Fibroblast of lung (primary cell): ENCODE measurements around the gene DVL1. TPM values are rescaled to one million over a fixed set of nuclear protein-coding genes. Genes with fewer than 3 reads are reported as not detected.

ENCODE experiments used
- DNase-seq, 2 donors: peaks; one replicate each; pipeline versions ENCODE4 v3.0.0 to v3.0.0-alpha.2; 2010; ENCODE audit warnings: low read depth in 2 of 2
- H2AFZ ChIP-seq: 2 replicates; pipeline ENCODE4 v1.5.1; 2012; ENCODE audit warnings: low read length, control low read depth, inconsistent platforms
- H3K27ac ChIP-seq: 2 replicates; pipeline ENCODE4 v1.5.1; 2011; ENCODE audit warnings: low read length, control low read depth; ENCODE audit not compliant: insufficient read depth
- H3K27me3 ChIP-seq: 2 replicates; pipeline ENCODE4 v1.5.1; 2011; ENCODE audit warnings: mild to moderate bottlenecking, low read length; ENCODE audit not compliant: control insufficient read depth, insufficient read depth
- H3K36me3 ChIP-seq: 2 replicates; pipeline ENCODE4 v1.5.1; 2011; ENCODE audit warnings: low read length; ENCODE audit not compliant: control insufficient read depth, insufficient read depth
- H3K4me1 ChIP-seq: 2 replicates; pipeline ENCODE4 v1.5.1; 2011; ENCODE audit warnings: low read length; ENCODE audit not compliant: control insufficient read depth, insufficient read depth; ENCODE audit errors: extremely low read depth
- H3K4me2 ChIP-seq: 2 replicates; pipeline ENCODE4 v1.5.1; 2011; ENCODE audit warnings: low read length, control low read depth; ENCODE audit not compliant: insufficient read depth; ENCODE audit errors: extremely low read depth
- H3K4me3 ChIP-seq, 4 experiments: fragments of 200-600 bp in 1 of 4; sonication (generic) in 1 of 4; replicated peaks in 1 of 4; 2 replicates each; pipeline ENCODE4 v1.5.1; 2011 to 2016; ENCODE audit warnings: low read length in 4 of 4, low read depth in 3 of 4, mild to moderate bottlenecking in 3 of 4, control low read depth in 2 of 4, inconsistent platforms in 1 of 4, mixed read lengths in 1 of 4; ENCODE audit not compliant: insufficient read depth in 1 of 4; ENCODE audit errors: control extremely low read depth in 1 of 4
- H3K79me2 ChIP-seq: 2 replicates; pipeline ENCODE4 v1.5.1; 2012; ENCODE audit warnings: mild to moderate bottlenecking, low read length, inconsistent platforms; ENCODE audit not compliant: control insufficient read depth, insufficient read depth
- H3K9ac ChIP-seq: 2 replicates; pipeline ENCODE4 v1.5.1; 2011; ENCODE audit warnings: mild to moderate bottlenecking, low read length, control low read depth; ENCODE audit not compliant: insufficient read depth
- H3K9me3 ChIP-seq: 2 replicates; pipeline ENCODE4 v1.5.1; 2012; ENCODE audit warnings: low read depth, low read length; ENCODE audit not compliant: control insufficient read depth, insufficient read depth
- H4K20me1 ChIP-seq: 2 replicates; pipeline ENCODE4 v1.5.1; 2011; ENCODE audit warnings: low read length; ENCODE audit not compliant: control insufficient read depth, insufficient read depth; ENCODE audit errors: extremely low read depth
- CTCF ChIP-seq, 2 donors: IDR thresholded peaks in 1 of 2; conservative IDR thresholded peaks in 1 of 2; 1 replicate in 1 of 2; 2 replicates in 1 of 2; pipeline ENCODE4 v1.5.1; 2011 to 2012; ENCODE audit warnings: low read length in 2 of 2, control low read depth in 1 of 2, inconsistent platforms in 1 of 2, low read depth in 1 of 2, mild to moderate bottlenecking in 1 of 2
- EZH2 ChIP-seq: IDR thresholded peaks from 2 replicates; pipeline ENCODE4 v1.5.1; 2012; ENCODE audit warnings: low read length, control low read depth, mild to moderate bottlenecking; ENCODE audit errors: missing control alignments
- polyA plus RNA-seq, 2 donors: library from polyadenylated mRNA; depleted of rRNA in 1 of 2; stranded (reverse) in 1 of 2; unstranded in 1 of 2; fragments of >200 nt; gene quantifications; 2 replicates each; pipeline ENCODE4 v1.2.1, GENCODE V29; 2011 to 2012; ENCODE audit warnings: missing spikeins in 1 of 2
- total RNA-seq: library from RNA; depleted of rRNA; stranded (reverse); fragments of >200 nt; gene quantifications from 2 replicates; pipeline ENCODE4 v1.2.1, GENCODE V29; 2014

Gene DVL1
- total and polyA plus RNA-seq, 2 donors (not counting 1 experiment from before 2014, with no cell fraction given), result 9.1 to 107 TPM

- H3K27me3 ChIP-seq, result no peaks in the 10 kb centered on the region
- no peak overlapping the region for H3K9ac ChIP-seq
- no peak for DNase-seq
- no peaks in the 10 kb centered on the region for H3K4me1 ChIP-seq
- no peaks in the 10 kb centered on the region for H3K9me3 ChIP-seq
- H3K4me2 ChIP-seq, result no peak overlapping the region
- no peaks in the 10 kb centered on the region for H3K79me2 ChIP-seq
- no peaks in the 10 kb centered on the region for H4K20me1 ChIP-seq
- H3K27ac ChIP-seq, result no peak overlapping the region
- H2AFZ ChIP-seq, result no peak overlapping the region
- no peak overlapping the region for H3K4me3 ChIP-seq
- TF ChIP-seq EZH2 (no peak), CTCF (conservative IDR thresholded peaks at IDR 0.05 in 1 of 2, IDR thresholded peaks at IDR 0.05 in 1 of 2; ENCODE audit: low read depth in 1 of 2, low read length in 2 of 2) (no peak)
- peaks cover 16% of the 10 kb centered on the region for H3K36me3 ChIP-seq
Observed at GRCh38 chr1:1333551-1334241, 15.5 kb downstream of the DVL1 start.

GRCh38 chr1:1332774-1333480, 16.3 kb downstream of the DVL1 start:
- Histone ChIP-seq H3K36me3 (peaks cover 13% of the 10 kb centered on the region), H3K9me3 (no peaks in the 10 kb centered on the region), H2AFZ (no peak overlapping the region), H3K4me3 (no peak overlapping the region), H3K27me3 (no peaks in the 10 kb centered on the region), H4K20me1 (no peaks in the 10 kb centered on the region), H3K4me2 (no peak overlapping the region), H3K79me2 (no peaks in the 10 kb centered on the region), H3K4me1 (no peaks in the 10 kb centered on the region), H3K9ac (no peak overlapping the region), H3K27ac (no peak overlapping the region)
- TF ChIP-seq EZH2 (no peak), CTCF (conservative IDR thresholded peaks at IDR 0.05 in 1 of 2, IDR thresholded peaks at IDR 0.05 in 1 of 2; ENCODE audit: low read depth in 1 of 2, low read length in 2 of 2) (no peak)
- DNase-seq, result no peak

DNA sequence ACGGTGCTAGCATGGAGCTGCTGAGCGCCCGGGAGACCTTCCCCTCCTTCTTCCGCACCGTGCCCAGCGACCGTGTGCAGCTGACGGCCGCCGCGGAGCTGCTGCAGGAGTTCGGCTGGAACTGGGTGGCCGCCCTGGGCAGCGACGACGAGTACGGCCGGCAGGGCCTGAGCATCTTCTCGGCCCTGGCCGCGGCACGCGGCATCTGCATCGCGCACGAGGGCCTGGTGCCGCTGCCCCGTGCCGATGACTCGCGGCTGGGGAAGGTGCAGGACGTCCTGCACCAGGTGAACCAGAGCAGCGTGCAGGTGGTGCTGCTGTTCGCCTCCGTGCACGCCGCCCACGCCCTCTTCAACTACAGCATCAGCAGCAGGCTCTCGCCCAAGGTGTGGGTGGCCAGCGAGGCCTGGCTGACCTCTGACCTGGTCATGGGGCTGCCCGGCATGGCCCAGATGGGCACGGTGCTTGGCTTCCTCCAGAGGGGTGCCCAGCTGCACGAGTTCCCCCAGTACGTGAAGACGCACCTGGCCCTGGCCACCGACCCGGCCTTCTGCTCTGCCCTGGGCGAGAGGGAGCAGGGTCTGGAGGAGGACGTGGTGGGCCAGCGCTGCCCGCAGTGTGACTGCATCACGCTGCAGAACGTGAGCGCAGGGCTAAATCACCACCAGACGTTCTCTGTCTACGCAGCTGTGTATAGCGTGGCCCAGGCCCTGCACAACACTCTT, 17.0 kb downstream of the DVL1 start:
- H3K36me3 ChIP-seq, result peaks cover 14% of the 10 kb centered on the region
- H2AFZ ChIP-seq, result no peak overlapping the region
- no peak overlapping the region for H3K4me3 ChIP-seq
- no peak overlapping the region for H3K9ac ChIP-seq
- H3K27me3 ChIP-seq, result no peaks in the 10 kb centered on the region
- H3K9me3 ChIP-seq, result no peaks in the 10 kb centered on the region
- no peak for TF ChIP-seq CTCF (conservative IDR thresholded peaks at IDR 0.05 in 1 of 2, IDR thresholded peaks at IDR 0.05 in 1 of 2; ENCODE audit: low read depth in 1 of 2, low read length in 2 of 2)
- TF ChIP-seq EZH2, result no peak
- H3K27ac ChIP-seq, result no peak overlapping the region
- DNase-seq, result no peak
- no peak overlapping the region for H3K4me2 ChIP-seq
- H4K20me1 ChIP-seq, result no peaks in the 10 kb centered on the region
- no peaks in the 10 kb centered on the region for H3K4me1 ChIP-seq
- no peaks in the 10 kb centered on the region for H3K79me2 ChIP-seq
